ENCODE data around the gene BUD13.

BUD13 gene

GRCh38 chr11:116792869-116793771 lies 20.3 kb upstream of the BUD13 start:
- in situ Hi-C loops (cut with HindIII; ENCODE audit: low sequenced_read_pairs): no loop called here

GRCh38 chr11:116792144-116792868 lies 19.5 kb upstream of the BUD13 start:
- in situ Hi-C loops (cut with HindIII; ENCODE audit: low sequenced_read_pairs): no loop called here

- in situ Hi-C loops (cut with HindIII; ENCODE audit: low sequenced_read_pairs): no loop called here
Observed at GRCh38 chr11:116791813-116792143, 19.0 kb upstream of the BUD13 start, which contains the start of gene APOA5. APOA5 (minus strand) TSS chr11:116791879; CDS start chr11:116791860, 19 bp downstream.

GRCh38 chr11:116791002-116791812 lies 18.4 kb upstream of the BUD13 start:
- in situ Hi-C loops (cut with HindIII; ENCODE audit: low sequenced_read_pairs): no loop called here

- in situ Hi-C loops (cut with HindIII; ENCODE audit: low sequenced_read_pairs): no loop called here
Observed at GRCh38 chr11:116790167-116791001, 17.6 kb upstream of the BUD13 start.

GRCh38 chr11:116788975-116789374 lies 16.2 kb upstream of the BUD13 start:
- in situ Hi-C loops (cut with HindIII; ENCODE audit: low sequenced_read_pairs): no loop called here

GRCh38 chr11:116788534-116788933 lies 15.7 kb upstream of the BUD13 start:
- in situ Hi-C loops (cut with HindIII; ENCODE audit: low sequenced_read_pairs): no loop called here

- in situ Hi-C loops (cut with HindIII; ENCODE audit: low sequenced_read_pairs): no loop called here
Observed at GRCh38 chr11:116787786-116788486, 15.1 kb upstream of the BUD13 start, which contains the start of gene ZPR1. ZPR1 (minus strand) TSS chr11:116788023; CDS start chr11:116787990, 33 bp downstream.

- in situ Hi-C loops (cut with HindIII; ENCODE audit: low sequenced_read_pairs): no loop called here
Observed at GRCh38 chr11:116787436-116787785, 14.6 kb upstream of the BUD13 start.

- in situ Hi-C loops (cut with HindIII; ENCODE audit: low sequenced_read_pairs): no loop called here
Observed at GRCh38 chr11:116786966-116787365, 14.2 kb upstream of the BUD13 start.

- in situ Hi-C loops (cut with HindIII; ENCODE audit: low sequenced_read_pairs): no loop called here
Observed at GRCh38 chr11:116786326-116786725, 13.5 kb upstream of the BUD13 start.

GRCh38 chr11:116782728-116783127 lies 9.9 kb upstream of the BUD13 start:
- in situ Hi-C loops (cut with HindIII; ENCODE audit: low sequenced_read_pairs): loop anchor here (5.0 kb wide), 1 partner anchor 80 kb away; no protein-coding TSS in a partner anchor

- in situ Hi-C loops (cut with HindIII; ENCODE audit: low sequenced_read_pairs): no loop called here
Observed at GRCh38 chr11:116778556-116778955, 5.8 kb upstream of the BUD13 start.

- in situ Hi-C loops (cut with HindIII; ENCODE audit: low sequenced_read_pairs): no loop called here
Observed at GRCh38 chr11:116777056-116777455, 4.3 kb upstream of the BUD13 start.

- in situ Hi-C loops (cut with HindIII; ENCODE audit: low sequenced_read_pairs): no loop called here
Observed at GRCh38 chr11:116776522-116776984, 3.8 kb upstream of the BUD13 start.

- in situ Hi-C loops (cut with HindIII; ENCODE audit: low sequenced_read_pairs): no loop called here
Observed at GRCh38 chr11:116775975-116776374, 3.2 kb upstream of the BUD13 start.

- in situ Hi-C loops (cut with HindIII; ENCODE audit: low sequenced_read_pairs): no loop called here
Observed at GRCh38 chr11:116774661-116775060, 1.9 kb upstream of the BUD13 start.

- in situ Hi-C loops (cut with HindIII; ENCODE audit: low sequenced_read_pairs): no loop called here
Observed at GRCh38 chr11:116773203-116774097, 663 bp upstream of the BUD13 start.

Measured in endothelial cell of hepatic sinusoid (primary cell).